Myocyte (in vitro differentiated cells): ENCODE results near the gene TSKU. TPM values are rescaled to one million over a fixed set of nuclear protein-coding genes. Genes with fewer than 3 reads are reported as not detected.
A peak's percentile ranks its signal among the peaks of the same experiment; 100 is the strongest.
"Not testable (repeated sequence)": the region's sequence is repeated elsewhere in the genome, so short reads cannot be mapped to it uniquely, and the experiment has no call there.

ENCODE experiments used
- DNase-seq: peaks from one replicate; pipeline ENCODE4 v3.0.0-alpha.2; 2012; ENCODE audit warnings: low read depth
- total RNA-seq: library from RNA; depleted of rRNA; stranded (reverse); fragments of >200 nt; gene quantifications from 2 replicates; pipeline ENCODE4 v1.2.3, GENCODE V29; 2014

TSKU gene
- total RNA-seq, 1 donor from 2014 or later: 15.5 TPM

DNA sequence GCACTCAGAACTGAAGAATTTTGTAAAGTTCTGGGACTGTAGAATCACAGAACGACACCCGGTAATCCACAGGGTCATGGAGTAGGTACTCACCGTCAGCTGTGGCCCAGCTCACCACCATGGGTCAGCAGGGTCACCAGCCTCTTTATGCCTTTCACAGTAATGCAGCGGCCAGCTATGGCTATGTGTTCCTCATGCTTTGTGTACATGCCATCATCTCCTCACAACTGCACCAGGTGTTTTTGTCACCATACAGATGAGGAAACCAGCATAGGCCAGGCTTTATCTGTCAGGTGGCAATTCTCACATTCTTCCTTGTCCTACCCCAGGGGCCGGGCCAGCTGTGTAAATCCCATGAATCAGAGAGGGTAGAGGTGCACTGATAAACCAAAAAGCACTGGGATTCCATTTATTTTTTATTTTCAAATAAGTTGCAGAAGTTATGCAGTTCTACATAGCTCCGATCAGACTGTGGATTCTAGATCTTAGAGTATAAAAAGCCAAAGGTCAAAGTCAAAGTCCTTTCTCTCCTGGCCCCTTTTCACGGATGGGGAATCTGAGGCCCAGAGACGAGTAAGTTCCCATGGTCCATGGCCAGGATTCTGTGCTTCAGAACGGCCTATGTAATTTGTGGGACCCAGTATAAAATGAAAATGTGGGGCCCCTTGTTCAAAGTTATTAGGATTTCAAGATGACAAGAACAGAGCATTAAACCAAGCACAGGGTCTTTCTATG is 17.5 kb downstream of the TSKU start:
- no peak for DNase-seq

DNA sequence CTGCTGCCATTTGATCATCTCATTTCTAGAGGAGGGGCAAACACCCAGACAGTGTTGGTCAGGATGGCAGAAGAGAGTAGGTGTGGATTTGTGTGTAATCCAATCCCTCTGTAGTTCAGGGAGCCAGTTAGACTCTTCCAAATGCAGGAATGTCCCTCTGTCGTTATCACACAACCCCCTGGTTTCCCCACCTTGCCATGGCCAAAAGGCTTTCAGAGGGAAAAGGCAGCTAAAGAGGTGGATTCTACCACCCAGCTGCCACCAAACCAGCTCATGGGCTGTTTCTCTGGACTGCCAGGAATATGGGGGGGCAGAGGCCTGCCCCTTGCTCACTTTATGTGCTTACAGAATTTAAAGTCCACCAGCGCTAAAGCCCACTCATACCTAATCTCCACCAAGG is 18.1 kb downstream of the TSKU start:
- DNase-seq: no peak

DNA sequence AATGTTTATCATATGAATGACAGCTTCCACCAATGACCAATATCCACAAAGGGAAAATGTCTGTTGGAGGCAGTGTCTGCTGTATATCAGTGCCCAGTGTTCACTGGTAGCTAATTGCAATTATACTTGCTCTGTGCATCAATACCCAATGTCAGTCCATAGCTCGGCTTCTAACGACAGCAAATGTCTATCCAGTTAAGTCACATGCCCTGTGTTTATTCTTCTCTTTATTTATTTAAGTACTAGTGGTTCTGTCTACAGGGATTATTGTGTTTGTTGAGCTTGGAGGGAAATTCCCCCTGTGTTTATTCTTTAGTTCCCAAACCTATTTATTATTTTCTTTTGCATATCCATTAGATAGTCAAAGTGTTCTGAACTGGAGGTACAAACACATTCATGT is 18.6 kb downstream of the TSKU start:
- DNase-seq: no peak

DNA sequence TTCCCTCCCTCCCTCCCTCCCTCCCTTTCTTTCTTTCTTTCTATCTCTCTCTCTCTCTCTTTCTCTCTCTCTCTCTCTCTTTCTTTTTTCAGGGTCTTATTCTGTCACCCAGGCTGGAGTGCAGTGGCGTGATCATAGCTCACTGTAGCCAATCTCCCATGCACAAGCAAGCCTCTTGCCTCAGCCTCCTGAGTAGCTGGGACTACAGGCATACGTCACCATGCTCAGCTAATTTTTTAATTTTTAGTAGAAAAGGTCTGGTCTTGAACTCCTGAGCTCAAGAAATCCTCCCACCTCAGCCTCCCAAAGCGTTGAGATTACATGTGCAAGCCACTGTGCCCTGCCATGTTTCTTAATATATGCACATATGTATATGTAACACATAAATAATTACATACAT is 19.0 kb downstream of the TSKU start:
- DNase-seq: no peak

DNA sequence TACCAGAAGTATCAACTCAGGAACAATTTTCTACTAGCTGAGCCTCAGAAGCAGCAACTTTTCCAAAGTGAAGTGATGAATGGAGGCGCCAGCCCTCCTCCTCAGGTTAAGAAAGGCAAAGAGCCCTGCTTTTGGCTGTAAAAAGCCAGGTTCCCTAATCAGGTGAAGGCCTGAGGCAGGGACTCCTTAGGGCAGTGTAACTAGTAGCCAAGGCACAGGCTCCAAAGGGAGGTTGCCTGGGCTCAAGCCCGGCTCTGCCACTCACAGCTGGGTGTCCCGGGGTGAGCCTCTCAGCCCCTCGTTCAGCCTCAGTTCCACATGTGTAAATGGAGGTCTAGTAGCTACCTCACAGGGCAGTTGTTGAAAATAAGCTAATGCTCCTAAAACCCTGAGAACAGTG is 19.5 kb downstream of the TSKU start:
- DNase-seq: no peak

DNA sequence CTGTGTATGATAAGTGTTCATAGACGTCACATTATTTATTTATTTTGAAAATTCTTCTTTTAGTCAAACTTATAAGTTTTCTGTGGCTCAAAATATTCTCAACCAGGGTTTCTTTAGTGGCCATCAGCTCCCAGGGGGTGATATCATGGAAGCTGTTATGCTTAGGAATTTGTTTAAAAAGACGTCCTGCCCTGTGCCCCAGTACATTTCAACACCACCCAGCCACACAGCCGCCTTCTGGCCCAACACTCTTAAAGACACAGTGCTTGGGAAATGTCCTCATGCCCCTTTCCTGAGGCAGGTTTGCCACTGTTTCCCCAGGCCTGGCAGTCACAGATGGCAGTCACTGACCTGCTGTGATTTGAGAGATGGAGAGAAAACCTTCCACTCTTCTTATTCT is 19.9 kb downstream of the TSKU start:
- DNase-seq: no peak

DNA sequence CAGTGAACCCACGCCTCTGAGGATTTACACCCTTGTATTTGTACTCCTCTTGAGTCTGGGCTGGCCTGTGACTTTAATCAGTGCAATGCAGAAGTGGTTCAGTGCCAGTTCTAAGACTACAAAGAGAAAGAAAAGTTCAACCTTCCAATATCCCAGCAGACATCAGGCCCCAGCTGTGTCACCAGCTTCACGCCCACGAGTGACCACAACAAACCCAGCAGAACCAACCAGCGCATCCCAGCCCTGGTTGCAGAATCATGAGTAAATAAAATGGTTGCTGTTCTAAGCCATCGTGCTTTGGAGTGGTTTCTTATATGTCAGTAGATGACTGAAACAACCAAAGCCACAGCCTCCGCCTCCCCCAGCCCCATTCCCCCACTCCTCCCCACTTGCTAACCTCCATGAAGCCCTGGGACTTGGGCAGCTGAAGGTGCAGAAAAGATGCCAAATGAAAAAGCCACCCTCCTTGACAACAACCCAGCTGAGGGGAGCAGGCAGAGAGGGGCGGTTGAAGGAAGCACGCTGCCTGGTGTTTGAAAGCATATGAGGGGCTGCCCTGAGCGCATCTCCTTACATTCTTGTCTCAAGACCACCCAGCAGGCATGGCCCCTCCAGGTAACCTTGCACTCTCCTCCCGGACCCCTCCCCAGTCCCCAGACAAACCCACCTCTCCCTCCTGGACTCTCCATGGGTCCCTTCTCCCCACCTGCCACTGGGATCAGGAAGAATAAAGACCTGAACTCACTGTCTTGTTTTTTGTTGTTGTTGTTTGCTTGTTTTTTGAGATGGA is 20.9 kb downstream of the TSKU start:
- peak; percentile 46 for DNase-seq

DNA sequence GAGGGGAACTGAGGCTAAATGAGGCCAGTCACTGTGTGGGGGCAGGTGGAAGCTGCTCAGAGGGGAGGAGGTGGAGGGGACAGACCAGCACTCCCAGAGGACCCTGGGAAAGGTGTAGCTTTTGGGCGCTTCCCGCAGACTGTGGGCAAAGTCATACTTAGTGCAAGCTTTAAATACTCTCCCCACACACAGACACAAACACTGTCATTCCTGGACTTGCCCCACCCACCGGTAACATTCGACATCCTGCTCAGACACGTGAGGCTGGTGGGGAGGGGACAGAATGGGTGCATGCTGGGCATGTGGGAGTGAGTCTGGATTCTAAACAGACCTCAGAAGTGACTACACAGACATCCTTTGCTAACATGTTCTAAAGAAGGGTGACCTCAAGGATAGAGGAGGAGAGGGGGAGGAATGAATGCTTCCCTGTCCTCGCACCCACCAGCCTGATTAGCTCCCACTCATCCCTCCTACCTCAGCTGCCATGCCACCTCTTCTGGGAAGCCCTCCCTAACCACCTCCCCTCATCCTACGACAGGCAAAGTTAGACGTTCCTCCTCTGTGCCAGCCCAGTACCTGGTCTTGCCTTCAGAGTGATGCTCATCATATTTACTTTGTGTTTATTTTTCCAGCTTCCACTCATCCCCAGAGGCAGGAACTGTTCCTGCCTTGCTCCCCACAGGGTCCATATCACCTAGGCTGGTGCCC is 22.2 kb downstream of the TSKU start:
- no peak for DNase-seq

DNA sequence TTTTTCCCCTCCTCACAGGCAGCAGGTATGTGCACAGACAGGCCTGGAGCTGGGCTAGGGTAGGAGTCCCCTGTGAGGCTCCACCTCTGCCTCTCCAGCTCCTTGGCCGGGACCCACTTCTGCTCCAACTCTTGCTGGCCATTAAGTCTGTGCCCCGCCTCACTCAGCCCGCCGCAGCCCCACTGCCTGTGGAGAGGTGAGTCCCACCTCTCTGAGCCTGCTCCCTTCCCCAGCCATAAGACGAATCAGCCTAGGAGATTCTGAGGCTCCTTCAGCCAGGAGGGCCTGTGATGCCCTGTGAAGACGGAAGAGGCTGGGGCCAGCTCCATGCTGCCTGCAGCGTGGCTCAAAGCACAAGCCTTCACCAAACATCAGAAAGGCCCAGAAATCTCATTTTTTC is 23.0 kb downstream of the TSKU start:
- DNase-seq: no peak

DNA sequence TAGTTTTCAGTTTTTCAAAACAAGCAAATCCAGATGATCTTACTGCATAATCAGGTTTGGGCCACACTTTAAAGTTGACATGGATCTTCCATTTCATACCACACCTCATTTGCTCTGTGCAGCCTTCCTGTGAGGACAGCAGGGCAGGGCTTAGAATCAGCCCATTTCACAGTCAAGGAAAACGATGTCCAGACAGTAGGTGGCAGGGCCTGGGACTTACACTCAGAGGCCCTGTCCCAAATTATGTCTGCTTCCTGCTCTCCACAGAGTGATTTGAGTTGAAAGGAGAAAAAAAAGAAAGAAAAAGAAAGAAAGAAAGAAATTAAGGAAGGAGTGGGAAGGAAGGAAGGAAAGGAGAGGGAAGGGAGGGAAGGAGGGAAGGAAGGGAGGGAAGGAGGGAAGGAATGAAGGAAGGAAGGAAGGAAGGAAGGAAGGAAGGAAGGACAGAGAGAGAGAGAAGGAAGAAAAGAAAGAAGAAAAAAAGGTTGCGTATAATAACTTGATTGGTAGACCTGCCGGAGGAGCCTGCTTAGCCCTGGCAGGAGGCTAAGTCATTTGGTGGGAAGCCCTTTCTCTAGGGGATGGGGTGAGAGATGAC is 23.6 kb downstream of the TSKU start:
- no peak for DNase-seq

DNA sequence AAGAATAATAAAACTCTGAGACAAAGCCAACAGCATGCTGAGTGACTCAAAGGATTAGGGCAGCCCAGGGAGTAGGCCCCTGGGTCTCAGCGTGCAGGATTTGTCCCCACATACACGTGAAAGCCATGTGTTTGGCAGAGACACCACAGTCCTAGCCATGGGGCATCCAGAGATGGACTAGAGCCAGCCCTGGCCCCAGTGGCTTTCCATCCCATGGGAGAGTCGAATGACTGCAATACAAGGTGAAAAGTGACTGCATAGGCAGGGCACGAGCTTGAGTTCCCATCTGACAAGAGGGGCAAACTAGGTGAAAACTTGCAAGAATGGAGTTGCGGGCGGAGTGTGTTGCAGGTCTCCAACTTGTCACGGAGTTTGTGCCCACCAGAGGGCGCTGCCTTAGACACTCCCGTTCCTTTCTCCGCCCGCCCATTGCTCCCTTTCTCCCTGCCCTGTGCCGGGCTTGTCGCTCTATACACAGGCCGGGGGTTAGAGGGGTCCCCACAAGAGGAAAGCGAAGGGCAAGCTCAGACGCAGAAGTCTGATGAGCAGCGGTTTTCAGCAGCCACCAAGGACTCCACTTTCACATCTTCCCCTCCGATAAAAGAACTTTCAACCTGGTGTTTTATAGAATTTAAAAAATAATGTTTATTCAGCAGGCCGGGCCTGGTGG is 24.2 kb downstream of the TSKU start:
- DNase-seq: peak; percentile 73

DNA sequence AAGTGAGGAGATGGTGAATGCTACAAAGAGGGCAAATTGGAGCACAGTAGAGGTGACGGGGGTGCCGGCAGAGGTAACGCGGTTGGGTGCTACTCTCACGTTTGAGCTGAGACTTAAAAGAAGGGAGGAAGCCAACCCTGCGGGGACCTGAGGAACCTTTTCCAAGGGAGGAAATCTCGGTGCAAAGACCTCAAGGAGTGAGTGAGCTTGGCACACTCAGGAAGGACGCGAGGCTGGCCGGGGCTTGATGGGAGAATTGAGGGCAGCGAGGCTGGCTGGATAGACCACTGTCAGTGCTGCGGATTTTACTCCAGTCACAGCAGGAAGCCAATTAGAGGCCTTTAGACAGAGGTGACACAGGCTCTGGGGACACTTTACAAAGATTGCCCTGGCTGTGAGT is 25.0 kb downstream of the TSKU start:
- DNase-seq: no peak

DNA sequence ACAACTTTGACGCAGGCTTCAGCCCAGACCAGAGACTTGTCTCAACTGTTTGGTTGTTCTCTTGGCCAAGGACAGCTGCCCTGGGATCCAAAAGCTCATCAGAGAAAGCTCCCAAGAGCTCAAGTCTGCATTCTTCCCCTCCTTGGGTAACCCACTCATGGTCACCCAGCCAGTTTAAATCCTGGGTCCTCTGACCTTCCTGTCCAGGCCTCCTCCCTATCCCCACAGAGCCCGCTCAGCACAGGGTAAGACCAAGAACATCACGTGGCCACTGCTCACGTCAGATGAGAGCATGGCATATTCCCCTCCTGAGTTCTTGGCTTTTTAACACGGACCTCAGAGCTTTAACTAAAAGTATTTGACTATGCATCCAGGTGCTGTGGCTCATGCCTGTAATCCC is 25.8 kb downstream of the TSKU start:
- DNase-seq: no peak

DNA sequence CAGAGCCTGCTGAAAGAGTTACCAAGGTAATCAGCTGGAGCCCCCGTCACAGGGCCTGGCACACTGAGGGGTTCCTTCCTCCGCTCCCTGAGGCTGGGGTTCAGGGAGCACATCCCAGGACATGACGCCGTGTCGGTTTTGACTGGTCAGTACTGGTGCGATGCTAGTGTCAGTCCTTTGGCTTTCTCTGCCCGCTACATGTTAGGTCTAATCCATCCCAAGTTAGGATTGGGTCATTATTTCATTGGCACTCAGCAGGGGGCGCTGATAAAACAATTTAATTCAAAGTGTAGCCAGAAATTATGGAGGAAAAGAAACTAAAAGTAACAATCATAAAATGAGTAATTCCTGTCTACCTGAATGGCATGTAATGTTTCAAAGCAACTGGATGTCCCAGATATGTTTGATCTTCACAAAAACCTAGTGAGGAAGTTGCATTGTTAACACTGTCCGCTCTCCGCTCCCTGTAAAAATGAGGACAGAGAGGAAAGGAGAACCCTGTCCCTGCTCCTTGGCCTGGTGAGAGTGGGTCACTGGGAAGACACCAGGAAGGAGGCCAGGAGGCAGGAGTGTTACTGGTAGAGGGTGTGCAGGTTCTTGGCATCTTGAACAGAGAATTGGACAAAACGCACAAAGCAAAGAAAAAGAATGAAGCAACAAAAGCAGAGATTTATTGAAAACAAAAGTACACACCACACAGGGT is 27.1 kb downstream of the TSKU start:
- DNase-seq: peak; percentile 53

DNA sequence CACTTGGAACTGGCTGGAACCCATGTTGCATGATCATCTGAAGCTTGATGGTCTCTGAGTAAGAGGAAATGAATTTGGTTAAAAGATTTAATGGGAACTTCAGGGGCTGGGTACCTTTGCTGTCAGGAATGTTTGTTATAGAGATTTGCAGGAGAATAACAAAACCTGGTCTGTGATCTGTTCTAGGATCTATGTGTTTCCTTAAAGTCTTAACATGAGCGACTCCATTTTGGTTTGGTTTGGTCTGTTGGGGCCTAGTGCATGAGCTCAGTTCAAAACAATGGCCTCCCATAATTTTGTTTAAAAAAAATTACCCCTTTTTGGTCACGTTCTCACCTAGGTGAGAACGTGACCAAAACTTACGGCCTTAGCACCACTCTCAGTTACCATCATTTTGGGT is 28.1 kb downstream of the TSKU start:
- no peak for DNase-seq

DNA sequence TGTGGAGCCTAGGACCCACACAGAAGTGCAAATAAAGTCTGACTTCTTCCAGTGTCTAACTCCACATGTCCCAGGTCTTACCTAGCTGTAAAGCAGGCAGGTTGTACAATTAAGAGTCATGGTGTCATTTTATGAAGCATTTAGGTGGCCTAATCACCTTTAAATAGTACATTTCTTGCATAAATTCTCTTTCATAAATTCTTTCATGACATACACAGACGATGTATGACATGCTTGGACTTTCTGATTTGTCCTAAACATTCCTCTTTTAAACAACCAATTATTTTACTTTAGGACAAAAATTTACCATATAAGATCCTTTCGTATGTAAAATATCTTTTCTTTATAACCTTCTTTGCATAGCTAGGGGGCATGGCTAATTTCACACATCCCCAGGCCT is 31.3 kb downstream of the TSKU start:
- DNase-seq: no peak

DNA sequence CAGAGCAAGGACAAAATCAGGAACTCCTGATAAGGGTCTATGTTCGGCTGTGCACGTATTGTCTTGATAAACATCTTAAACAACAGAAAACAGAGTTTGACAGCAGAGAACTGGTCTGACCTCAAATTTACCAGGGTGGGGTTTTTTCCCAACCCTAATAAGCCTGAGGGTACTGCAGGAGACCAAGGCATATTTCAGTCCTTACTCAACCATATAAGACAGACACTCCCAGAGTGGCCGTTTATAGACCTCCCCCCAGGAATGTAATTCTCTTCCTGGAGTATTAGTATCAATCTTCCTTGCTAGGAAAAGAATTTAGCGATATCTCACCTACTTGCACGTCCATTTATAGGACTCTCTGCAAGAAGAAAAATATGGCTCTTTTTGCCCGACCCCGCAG is 32.5 kb downstream of the TSKU start:
- DNase-seq: not testable (repeated sequence)

DNA sequence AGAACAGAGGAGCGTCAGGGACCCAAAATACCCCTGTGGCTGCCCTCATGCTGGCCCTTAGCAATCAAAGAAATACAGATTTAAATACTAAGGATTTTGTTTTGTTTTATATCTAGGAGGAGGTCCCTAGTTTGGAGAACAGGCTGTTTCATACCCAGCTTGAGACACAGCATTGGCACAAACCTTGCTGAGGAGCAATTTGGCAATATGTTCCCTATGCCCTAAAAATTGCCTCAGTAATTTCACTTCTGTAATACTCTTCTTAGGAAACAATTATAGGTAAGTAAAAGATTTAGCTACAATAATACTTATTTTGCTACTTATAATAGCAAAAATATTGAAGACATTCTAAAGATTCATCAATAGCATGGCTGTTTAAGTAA is 37.0 kb downstream of the TSKU start:
- no peak for DNase-seq

DNA sequence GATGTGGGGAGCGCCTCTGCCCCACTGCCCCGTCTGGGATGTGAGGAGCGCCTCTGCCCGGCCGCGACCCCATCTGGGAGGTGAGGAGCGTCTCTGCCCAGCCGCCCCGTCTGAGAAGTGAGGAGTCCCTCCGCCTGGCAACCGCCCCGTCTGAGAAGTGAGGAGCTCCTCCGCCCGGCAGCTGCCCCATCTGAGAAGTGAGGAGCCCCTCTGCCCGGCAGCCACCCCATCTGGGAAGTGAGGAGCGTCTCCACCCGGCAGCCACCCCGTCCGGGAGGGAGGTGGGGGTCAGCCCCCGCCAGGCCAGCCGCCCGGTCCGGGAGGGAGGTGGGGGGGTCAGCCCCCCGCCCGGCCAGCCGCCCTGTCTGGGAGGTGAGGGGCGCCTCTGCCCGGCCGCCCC is 38.2 kb downstream of the TSKU start:
- DNase-seq: not testable (repeated sequence)

DNA sequence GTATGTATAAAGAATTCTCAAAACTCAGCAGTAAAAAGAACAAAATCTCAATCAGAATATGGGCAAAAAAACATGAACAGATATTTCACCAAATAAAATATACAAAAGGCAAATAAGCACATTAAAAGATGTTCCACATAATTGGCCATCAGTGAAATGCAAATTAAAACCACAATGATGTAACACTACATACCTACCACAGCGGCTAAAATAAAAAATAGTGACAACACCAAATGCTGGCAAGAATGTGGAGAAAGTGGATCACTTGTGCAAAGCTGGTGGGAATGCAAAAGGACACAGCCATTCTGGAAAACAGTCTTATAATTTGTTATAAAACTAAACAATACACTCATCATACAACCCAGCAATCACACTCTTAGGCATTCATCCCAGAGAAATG is 39.2 kb downstream of the TSKU start:
- DNase-seq: no peak
